ENCODE data around the gene OSBPL5. TPM values are rescaled to one million over a fixed set of nuclear protein-coding genes. Genes with fewer than 3 reads are reported as not detected.

Gene OSBPL5
- total RNA-seq, 4 donors from 2014 or later = 59.6 to 119 (median 71.7) TPM

- no peak for DNase-seq (ENCODE audit: extremely low spot score)
- Histone ChIP-seq H3K27ac (replicated peaks in 1 of 4) (no peak overlapping the region), H3K36me3 (peaks cover 0 to 22% (median 5%) of the 10 kb centered on the region in 4 donors), H3K4me1 (peaks cover 39 to 83% (median 71%) of the 10 kb centered on the region in 4 donors), H3K4me3 (no peak overlapping the region), H3K27me3 (no peaks in the 10 kb centered on the region), H3K9me3 (no peaks in the 10 kb centered on the region)
- no peak for TF ChIP-seq CTCF (IDR thresholded peaks at IDR 0.05)
- no peak for TF ChIP-seq POLR2A (IDR thresholded peaks at IDR 0.05; ENCODE audit: low read depth)
- TF ChIP-seq POLR2AphosphoS5 (IDR thresholded peaks at IDR 0.05) = no peak
- TF ChIP-seq EP300 (IDR thresholded peaks at IDR 0.05) = no peak
- WGBS = 83% methylated on average over 6 of the region's 6 CpGs
- intact Hi-C loops (cut with DNase I) = no loop called here
These were observed 19.9 kb downstream of the OSBPL5 start for GRCh38 chr11:3145206-3145520.

GRCh38 chr11:3144296-3145205 is 20.6 kb downstream of the OSBPL5 start:
- Histone ChIP-seq H3K9me3 (no peaks in the 10 kb centered on the region), H3K4me3 (no peak overlapping the region), H3K36me3 (peaks cover 0 to 22% (median 5%) of the 10 kb centered on the region in 4 donors), H3K27ac (replicated peaks in 1 of 4) (no peak overlapping the region), H3K27me3 (no peaks in the 10 kb centered on the region), H3K4me1 (peaks cover 33 to 84% (median 69%) of the 10 kb centered on the region in 4 donors)
- intact Hi-C loops (cut with DNase I) = no loop called here
- no peak for TF ChIP-seq POLR2A (IDR thresholded peaks at IDR 0.05; ENCODE audit: low read depth)
- TF ChIP-seq POLR2AphosphoS5 (IDR thresholded peaks at IDR 0.05) = no peak
- no peak for TF ChIP-seq EP300 (IDR thresholded peaks at IDR 0.05)
- DNase-seq (ENCODE audit: extremely low spot score) = no peak
- 93% methylated on average over 14 of the region's 32 CpGs for WGBS

- Histone ChIP-seq H3K4me1 (peaks cover 26 to 84% (median 69%) of the 10 kb centered on the region in 4 donors), H3K36me3 (peaks cover 0 to 17% (median 5%) of the 10 kb centered on the region in 4 donors), H3K27ac (replicated peaks in 1 of 4) (no peak overlapping the region), H3K4me3 (no peak overlapping the region), H3K27me3 (no peaks in the 10 kb centered on the region), H3K9me3 (no peaks in the 10 kb centered on the region)
- 93% methylated on average over 35 of the region's 38 CpGs for WGBS
- DNase-seq (ENCODE audit: extremely low spot score) = no peak
- intact Hi-C loops (cut with DNase I) = no loop called here
- no peak for TF ChIP-seq POLR2A (IDR thresholded peaks at IDR 0.05; ENCODE audit: low read depth)
- no peak for TF ChIP-seq CTCF (IDR thresholded peaks at IDR 0.05)
- no peak for TF ChIP-seq EP300 (IDR thresholded peaks at IDR 0.05)
- no peak for TF ChIP-seq POLR2AphosphoS5 (IDR thresholded peaks at IDR 0.05)
These were observed 21.8 kb downstream of the OSBPL5 start for GRCh38 chr11:3143136-3143880.

- H3K27ac ChIP-seq (replicated peaks in 1 of 4) = no peak overlapping the region
- peaks cover 0 to 6% (median 3%) of the 10 kb centered on the region in 4 donors for H3K36me3 ChIP-seq
- H3K9me3 ChIP-seq = no peaks in the 10 kb centered on the region
- no peak for TF ChIP-seq CTCF (IDR thresholded peaks at IDR 0.05)
- TF ChIP-seq POLR2A (IDR thresholded peaks at IDR 0.05; ENCODE audit: low read depth) = no peak
- no peak for TF ChIP-seq EP300 (IDR thresholded peaks at IDR 0.05)
- no peak for TF ChIP-seq POLR2AphosphoS5 (IDR thresholded peaks at IDR 0.05)
- 100% methylated on average over 1 of the region's 4 CpGs for WGBS
- no peaks in the 10 kb centered on the region for H3K27me3 ChIP-seq
- H3K4me3 ChIP-seq = no peak overlapping the region
- H3K4me1 ChIP-seq = peaks cover 19 to 83% (median 67%) of the 10 kb centered on the region in 4 donors
- intact Hi-C loops (cut with DNase I) = no loop called here
- DNase-seq (ENCODE audit: extremely low spot score) = no peak
These were observed 24.9 kb downstream of the OSBPL5 start for GRCh38 chr11:3140291-3140603.
